ENCODE data around the gene MT1A.
A peak's percentile ranks its signal among the peaks of the same experiment; 100 is the strongest.
"Not testable (repeated sequence)": the region's sequence is repeated elsewhere in the genome, so short reads cannot be mapped to it uniquely, and the experiment has no call there.

MT1A gene

DNA sequence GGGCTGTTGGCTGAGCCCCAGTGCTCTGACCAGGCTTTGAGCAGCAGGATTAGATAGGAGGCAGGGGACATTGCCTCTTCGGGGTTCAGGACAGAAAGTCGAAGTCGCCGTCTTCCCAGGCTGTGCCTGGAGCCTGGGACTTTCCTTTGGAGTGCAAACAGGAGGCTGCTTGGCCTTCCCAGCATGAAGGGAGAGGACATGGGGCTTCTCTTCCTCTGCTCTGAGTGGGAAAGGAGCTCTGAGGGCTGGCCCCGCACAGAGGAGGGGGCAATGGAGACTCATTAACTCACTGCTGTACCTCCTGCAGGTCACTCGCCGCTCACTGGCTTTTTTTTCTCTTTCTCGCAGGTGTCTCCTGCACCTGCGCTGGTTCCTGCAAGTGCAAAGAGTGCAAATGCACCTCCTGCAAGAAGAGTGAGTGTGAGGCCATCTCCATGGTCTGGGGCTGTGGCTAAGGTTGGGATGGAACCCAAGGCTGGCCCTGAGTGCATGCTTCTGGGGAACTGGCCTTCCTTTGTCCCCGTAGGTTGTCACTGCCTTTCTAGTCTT, 19.9 kb downstream of the MT1A start:
- DNase-seq, result no peak

DNA sequence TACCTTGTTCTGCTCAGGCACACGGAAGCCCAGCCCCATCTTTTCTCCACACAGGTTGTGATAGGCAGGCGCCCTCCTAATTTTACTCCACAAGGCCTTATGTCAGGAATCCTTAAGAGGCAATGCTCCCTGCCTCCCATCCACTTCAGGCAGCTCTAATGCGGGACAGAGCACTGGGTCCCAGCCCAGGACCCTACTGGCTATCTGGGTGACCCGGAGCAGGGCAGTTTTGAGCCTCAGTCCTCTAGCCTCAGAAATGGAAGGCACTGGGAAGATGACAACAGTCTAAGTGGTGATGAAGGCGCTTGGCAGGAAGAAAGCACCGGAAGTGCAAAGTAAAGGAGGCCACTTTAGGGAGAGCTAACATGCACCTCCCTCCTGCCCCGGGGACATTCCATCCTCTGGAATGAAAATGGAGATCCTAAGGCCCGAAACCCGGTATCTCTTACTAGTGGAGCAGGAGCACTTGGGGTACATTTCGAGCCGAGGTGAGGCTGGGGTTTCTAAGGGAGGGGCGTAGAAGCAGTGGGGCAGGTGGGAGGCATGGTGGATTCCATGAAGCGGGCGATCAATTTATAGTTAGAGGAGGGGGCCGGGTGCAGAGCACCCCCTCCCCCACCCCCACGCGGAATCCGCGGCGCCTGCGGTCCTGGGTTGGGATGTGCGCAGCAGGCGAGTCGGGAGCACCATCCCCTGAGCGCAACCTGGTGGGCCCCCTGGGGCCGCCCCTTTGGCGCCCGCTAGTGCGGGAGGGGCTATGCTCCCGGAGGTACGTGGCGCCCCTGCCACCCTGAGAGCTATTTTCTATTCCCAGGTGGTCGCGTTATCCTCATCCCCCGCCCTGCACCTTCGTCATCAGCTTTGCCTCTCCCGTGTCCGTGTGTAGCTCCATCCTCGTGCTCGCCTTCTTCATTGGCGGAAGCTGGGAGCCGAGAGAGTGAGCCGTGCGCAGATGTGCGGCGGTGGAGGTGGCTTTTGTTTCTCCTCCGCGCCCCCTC, 24.2 kb downstream of the MT1A start:
- no peak for DNase-seq

DNA sequence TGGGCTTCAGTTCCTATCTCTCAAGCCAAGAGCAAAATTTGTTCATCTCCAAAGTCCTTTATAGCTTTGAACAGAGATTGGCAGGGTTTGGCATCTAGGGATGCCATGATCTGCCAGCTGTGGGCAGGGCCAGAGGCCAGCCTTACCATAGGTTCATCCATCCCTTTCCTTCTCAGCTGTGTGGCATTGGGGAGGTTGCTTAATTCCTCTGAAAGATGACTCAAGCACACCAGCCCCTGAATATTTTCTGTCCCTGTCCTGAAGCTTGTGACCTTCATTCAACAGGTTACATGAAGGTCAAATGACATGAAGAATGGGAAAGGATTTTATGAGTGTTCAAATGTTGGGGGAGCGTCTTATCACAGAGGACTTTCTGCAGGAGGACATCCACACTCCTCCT, 26.0 kb downstream of the MT1A start:
- no peak for DNase-seq

DNA sequence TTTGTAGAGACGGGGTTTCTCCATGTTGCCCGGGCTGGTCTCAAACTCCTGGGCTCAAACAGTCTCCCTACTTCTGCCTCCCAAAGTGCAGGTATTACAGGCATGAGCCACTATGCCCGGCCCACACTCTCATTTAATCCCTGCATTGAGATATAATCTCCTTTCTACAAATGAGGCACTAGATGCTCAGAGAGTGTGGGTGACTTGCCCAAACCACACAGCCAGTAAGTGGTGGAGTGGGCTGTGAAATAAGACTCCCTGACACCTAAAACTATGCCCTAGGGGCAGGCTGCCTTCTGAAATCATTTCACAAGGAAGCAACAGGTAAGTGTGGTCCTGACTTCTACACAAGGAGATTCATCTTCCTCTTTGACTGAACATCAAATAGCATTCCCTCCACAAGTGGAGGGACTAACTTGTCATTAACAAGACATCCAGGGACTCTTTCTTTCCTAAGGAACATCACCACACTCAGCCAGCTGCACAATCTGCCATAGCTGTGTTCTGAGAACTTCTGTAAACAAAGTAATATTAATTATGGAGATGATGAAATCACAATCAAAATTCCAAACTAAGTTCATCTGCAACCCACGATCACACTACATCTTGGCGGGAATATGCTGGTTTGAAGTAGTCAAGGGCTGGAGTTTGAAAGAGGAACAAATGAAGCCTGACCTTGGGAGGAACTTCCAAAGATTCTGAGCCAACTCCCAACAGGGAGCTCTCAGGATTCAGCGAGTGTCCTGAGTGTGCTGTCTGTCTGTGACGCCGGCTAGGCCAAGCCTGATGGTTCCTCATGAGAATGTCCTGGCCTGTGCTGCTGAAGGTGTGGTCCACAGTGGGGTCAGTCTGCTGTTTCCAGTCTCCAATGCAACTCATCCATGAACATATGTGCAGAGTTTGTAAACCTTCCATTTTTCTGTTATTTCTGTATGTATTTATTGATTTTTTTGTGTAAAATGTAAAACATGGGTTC, 27.1 kb downstream of the MT1A start:
- DNase-seq, result not testable (repeated sequence)

DNA sequence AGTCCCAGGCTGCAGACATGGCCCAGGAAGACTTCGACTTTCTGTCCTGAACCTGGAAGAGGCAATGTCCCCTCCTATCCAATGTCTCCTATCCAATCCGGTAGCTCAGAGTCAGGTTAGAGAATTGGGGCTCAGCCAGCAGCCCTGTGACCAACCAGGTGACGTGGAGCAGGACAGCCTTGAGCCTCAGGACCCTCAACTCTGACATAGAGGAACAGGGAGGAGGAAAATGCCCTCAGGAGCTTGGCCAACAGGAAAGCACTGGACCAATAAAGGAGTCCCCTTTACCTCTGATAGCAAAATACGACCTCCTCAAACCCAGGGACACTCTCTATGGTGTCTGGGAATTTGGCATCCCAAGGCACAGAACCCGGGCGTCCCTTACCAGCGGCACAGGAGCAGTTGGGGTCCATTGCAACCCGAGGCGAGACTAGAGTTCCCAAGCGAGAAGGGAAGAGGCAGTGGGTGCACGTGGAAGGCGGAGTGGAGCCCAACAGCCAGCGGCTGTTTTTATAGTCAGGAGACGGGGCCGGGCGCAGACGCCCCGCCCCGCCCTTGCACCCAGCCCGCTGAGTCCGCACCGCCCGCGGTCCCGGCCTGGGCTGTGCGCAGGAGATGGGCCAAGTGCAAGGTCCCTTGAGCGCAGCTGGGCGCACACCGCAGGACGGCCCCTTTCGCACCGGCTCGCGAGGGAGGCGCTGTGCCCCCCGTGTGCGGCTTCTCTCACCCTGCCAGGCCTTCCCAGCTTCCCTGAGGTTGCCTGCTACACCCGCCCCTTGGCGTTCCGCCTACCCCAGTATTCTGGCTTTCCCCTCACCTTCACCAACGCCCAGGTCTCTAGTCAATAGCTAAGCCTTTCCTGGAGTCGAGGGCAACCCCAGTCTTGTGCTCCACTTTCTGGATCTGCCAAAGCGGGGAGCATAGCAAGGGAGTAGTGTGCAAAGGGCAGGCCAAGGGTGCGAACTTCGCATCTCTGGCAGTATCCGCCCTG, 29.4 kb downstream of the MT1A start, which contains the start of gene MT1G:
Gene MT1G, minus strand, starts transcription at position 485 of the 991 bp plus-strand sequence. Its CDS starts 72 bp downstream, at position 413.
- DNase-seq, result no peak

DNA sequence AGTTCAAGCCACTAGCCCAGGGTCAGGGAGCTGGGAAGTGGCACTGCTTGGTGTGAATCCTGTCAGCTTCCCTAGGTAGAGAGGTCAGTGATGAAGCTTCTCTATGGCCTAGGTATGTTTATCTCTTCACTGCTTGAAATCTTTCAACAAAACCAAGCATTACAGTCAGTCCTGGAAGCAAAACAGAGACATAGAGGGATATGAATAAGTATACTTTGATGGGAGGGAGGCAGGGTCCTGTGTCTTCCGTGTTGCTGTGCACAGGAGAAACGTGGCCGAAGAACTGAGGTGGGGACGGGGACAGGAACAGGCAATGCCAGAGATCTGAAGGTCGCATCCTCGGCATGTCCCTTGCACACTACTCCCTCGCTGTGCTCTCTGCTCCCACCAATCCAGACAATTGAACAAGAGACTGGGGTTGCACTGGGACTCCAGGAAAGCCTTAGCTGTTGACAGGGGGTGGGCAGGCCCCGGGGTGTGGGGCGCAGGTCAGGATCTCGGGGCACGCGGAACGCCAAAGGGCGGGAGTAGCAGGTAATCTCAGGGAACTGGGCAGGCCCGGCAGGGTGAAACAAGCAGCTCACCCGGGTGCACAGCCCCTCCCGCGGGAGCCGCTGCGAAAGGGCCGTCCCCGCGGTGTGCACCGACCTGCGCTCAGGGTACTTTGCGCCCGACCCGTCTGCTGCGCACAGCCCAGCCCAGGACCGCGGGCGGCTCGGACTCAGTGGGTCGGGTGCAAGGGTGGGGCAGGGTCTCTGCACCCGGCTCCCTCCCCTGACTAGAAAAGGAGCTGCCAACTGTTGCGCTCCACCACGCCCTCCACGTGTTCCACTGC, 30.8 kb downstream of the MT1A start, which contains the start of gene MT1H:
Gene MT1H, plus strand, starts transcription at position 810 of the 835 bp plus-strand sequence. CDS start 71 bp downstream, outside the sequence.
- no peak for DNase-seq

DNA sequence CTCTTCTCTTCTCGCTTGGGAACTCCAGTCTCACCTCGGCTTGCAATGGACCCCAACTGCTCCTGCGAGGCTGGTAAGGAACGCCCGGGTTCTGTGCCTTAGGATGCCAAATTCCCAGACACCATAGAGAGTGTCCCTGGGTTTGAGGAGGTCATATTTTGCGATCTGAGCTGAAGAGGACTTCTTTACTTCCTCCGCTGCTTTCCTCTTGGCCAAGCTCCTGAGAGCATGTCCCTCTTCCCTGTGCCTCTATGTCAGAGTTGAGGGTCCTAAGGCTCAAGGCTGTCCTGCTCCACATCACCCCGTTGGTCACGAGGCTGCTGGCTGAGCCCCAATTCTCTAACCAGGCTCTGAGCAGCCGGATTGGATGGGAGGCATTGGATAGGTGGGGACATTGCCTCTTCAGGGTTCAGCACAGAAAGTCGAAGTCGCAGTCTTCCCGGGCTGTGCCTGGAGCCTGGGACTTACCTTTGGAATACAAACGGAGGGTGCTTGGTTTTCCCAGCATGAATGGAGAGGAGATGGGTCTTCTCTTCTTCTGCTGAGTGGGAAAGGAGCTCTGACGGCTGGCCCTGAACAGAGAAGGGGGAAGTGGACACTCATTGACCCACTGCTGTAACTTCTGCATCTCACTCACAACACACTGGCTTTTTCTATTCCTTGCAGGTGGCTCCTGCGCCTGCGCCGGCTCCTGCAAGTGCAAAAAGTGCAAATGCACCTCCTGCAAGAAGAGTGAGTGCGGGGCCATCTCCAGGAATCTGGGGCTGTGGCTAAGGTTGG, 31.6 kb downstream of the MT1A start:
- no peak for DNase-seq

DNA sequence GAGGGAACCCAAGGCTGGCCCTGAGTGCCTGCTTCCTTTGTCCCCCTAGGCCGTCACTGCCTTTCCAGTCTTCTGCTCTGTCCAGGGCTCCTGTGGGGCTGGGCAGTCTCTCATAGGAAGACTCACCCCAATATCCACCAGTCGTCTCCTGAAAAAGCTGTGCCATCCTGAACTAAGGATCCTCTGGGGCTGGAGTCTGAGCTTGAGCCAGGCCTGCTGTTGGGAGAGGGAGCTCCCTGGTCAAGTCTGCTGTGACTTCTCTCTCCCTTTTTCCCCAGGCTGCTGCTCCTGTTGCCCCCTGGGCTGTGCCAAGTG, 32.1 kb downstream of the MT1A start:
- DNase-seq, result no peak

DNA sequence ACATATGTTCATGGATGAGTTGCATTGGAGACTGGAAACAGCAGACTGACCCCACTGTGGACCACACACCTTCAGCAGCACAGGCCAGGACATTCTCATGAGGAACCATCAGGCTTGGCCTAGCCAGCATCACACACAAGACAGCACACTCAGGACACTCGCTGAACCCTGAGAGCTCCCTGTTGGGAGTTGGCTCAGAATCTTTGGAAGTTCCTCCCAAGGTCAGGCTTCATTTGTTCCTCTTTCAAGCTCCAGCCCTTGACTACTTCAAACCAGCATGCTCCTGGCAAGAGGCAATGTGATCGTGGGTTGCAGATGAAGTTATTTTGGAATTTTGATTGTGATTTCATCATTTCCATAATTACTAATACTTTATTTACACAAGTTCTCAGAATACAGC, 33.2 kb downstream of the MT1A start:
- DNase-seq, result not testable (repeated sequence)

DNA sequence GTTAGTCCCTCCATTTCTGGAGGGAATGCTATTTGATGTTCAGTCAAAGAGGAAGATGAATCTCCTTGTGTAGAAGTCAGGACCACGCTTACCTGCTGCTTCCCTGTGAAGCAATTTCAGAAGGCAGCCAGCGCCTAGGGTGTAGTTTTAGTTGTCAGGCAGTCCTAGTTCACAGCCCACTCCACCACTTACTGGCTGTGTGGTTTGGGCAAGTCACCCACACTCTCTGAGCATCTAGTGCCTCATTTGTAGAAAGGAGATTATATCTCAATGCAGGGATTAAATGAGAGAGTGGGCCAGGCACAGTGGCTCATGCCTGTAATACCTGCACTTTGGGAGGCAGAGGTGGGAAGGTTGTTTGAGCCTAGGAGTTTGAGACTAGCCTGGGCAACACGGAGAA, 33.7 kb downstream of the MT1A start:
- DNase-seq, result not testable (repeated sequence)

DNA sequence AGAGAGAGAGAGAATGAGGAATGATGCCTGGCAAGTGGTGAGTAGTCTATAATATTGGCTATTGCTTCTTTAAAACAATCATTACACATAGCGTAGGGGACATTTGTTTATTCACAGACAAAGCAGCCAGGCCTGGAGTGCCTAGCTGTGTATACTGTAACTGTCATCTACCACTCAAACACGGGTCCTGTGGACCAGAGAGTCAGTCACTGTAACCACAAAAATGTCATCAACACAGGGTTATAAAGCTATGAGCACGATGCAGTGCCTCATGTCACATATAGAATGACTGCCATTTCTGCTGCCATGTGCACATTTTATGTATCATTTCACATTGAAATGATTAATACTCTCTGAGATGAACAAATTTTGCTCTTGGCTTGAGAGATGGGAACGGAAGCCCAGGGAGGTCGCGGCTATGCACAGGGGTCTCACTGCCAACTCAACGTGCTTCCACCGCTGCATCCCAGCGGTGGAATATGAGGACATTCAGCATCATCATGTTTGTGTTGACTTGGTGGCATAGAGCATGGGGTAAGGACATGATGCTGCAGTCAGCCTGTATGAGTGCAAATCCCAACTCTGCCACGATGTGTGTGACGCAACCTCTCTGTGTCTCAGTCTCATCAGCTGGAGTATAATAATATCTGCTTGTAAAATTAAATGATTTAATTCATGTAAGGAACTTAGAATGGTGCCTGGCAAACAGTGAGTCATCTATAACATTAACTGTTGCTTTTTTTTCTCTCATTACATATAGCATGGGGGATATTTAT, 34.5 kb downstream of the MT1A start:
- DNase-seq, result no peak

DNA sequence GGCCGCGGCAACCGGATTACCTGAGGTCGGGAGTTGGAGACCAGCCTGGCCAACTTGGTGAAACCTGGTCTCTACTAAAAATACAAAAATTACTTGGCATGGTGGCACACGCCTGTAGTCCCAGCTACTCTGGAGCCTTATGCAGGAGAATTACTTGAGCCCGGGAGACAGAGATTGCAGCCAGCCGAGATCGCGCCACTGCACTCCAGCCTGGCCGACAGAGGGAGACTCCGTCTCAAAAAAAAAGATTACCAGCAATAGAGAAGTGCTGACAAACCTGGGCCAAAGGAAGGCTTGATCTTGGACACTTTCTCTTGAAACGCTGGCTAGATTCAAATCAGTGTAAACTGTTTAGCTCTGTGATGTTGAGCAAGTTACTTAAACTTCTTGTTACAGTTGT, 35.5 kb downstream of the MT1A start:
- DNase-seq, result no peak

DNA sequence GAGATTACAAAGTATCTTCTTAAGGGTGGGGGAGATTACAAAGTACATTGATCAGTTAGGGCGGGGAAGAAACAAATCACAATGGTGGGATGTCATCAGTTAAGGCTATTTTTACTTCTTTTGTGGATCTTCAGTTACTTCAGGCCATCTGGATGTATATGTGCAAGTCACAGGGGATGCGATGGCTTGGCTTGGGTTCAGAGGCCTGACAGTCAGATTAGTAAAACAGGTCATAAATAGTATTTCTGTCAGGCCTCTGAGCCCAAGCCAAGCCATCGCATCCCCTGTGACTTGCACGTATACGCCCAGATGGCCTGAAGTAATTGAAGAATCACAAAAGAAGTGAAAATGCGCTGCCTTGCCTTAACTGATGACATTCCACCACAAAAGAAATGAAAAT, 36.1 kb downstream of the MT1A start:
- not testable (repeated sequence) for DNase-seq

DNA sequence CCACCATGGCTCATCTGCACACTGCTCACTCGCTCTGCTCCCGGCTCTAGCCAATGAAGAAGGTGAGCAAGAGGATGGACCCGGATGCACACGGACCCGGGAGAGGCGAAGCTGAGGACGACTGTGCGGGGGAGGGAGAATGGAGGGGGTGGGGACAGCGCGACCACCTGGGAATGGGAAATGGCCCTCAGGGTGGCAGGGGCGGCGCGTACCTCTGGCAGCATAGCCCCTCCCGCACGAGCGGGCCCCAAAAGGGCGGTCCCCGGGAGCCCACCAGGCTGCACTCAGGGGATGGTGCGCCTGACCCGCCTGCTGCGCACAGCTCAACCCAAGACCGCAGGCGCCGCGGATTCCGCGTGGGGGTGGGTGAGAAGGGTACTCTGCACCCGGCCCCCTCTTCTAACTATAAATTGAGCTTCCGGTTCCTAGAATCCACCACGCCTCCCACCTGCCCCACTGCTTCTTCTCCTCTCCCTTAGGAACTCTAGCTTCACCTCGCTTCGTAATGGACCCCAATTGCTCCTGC, 37.3 kb downstream of the MT1A start:
- no peak for DNase-seq

DNA sequence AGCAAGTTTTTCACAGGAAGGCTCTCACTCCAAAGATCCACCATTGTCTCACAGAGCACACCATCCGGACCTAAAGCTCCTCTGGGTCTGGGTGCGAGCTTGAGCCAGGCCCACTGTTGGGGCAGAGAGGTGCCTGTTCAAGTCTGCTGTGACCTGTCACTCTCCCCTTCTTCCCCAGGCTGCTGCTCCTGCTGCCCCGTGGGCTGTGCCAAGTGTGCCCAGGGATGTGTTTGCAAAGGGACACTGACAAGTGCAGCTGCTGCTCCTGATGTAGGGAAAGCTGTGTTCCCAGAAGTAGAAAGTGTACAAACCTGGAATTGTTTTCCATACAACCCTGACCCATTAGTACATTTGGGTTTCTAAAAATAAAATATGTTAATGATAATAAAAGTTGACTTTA, 39.0 kb downstream of the MT1A start:
- DNase-seq, result no peak

DNA sequence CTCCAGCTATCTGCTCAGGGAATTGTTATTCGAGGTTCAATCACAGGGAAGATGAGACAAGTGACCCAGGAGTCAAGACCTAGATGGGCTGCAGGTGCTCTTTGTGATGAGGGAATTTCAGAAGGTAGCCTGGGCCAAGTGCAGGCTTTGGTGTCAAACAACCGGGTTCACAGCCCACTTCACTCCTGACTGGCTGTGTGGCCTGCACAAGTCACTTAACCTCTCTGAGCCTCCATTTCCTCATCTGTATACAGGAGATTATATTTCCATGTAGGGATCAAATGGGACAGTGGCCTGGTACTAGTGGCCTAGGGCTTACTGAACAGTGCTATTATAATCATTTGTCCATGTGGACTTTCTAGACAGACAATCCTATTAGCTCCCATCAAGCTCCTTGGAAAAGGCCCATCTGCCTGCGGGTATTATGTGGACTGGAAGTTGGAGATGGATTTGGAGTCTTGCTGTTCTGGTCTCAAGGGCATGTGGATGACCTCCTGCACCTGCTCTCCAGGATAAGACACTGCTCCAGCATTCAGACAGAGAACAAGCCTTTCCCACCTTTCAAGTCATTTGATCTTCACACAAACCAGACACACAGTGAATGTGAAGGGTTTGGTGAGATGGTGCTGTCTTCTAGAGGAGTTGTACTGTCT, 40.7 kb downstream of the MT1A start:
- no peak for DNase-seq

DNA sequence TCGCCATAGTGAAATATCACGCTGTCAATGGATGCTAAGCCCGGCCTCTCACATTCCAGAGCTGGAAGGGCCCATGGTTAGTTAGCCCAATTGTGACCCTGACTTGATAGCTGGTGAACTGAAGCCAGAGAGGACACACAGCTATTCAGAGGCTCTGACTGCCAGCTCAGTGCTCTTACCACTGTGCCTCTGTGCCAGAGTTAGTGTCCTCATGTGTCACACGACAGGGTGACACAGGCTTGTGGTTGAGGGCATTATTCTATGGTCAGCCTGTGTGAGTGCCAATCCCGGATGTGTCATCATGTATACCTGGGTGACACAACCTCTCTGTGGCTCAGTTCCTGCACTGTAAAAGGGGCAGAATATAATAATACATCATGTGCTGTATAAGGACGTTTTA, 41.4 kb downstream of the MT1A start:
- no peak for DNase-seq

DNA sequence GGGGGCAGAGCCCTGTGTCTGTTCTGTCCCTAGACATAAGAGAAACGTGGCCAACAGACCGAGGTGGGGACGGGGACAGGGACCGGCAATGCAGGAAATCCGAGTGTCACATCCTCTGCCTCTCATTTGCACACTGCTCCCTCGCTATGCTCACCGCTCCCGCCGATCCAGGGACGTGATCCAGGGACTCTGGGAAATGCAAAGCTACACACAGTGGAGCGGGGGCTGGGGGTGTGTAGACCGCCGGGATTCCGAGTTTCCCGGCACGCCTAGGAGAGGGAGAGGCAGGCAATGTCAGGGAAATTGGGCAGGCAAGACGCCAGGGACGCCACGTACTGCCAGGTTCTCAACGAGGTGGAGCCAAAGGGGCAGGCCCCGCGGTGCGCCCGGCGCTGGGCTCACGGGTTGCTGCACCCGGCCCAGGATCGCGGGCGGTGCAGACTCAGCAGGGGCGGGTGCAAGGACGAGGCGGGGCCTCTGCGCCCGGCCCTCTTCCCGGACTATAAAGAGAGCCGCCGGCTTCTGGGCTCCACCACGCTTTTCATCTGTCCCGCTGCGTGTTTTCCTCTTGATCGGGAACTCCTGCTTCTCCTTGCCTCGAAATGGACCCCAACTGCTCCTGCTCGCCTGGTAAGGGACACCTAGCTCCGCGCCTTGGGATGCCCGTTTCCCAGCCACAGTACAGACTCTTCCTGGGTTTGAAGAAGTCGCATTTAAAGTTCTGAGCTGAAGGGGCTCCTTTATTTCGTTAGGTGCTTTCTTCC, 43.7 kb downstream of the MT1A start, which contains the start of gene MT1X:
Gene MT1X, plus strand, starts transcription at position 532 of the 764 bp plus-strand sequence. Its CDS starts 71 bp downstream, at position 603.
- DNase-seq, result peak; percentile 70

Measured in SHP77 treated with DMSO at 0.1 percent for 48 hours (cell line).